ENCODE measurements around the gene ZCCHC9.

DNA sequence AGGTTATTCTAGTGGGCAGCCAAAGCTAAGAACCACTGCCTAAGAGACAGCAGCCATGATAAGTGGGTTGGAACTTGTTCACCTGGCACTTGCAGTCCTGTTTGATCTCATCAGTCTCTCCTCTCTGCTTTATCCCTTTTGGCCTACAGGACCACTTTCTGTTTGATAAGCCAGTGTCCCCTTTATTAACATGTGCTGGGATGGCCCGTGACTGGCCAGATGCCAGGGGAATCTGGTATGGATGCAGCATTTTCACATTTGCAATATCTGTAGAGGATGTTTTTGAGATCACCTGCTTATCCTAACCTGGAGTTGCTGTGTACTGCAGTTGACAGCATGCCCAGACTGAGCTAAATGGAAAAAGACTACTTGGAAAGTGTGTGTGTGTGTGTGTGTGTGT is 44.6 kb upstream of the ZCCHC9 start:
- no peak for TF ChIP-seq EZH2phosphoT487 (IDR thresholded peaks at IDR 0.05; ENCODE audit: borderline replicate concordance, low read depth, low read length)
- TF ChIP-seq, protein P1, sequence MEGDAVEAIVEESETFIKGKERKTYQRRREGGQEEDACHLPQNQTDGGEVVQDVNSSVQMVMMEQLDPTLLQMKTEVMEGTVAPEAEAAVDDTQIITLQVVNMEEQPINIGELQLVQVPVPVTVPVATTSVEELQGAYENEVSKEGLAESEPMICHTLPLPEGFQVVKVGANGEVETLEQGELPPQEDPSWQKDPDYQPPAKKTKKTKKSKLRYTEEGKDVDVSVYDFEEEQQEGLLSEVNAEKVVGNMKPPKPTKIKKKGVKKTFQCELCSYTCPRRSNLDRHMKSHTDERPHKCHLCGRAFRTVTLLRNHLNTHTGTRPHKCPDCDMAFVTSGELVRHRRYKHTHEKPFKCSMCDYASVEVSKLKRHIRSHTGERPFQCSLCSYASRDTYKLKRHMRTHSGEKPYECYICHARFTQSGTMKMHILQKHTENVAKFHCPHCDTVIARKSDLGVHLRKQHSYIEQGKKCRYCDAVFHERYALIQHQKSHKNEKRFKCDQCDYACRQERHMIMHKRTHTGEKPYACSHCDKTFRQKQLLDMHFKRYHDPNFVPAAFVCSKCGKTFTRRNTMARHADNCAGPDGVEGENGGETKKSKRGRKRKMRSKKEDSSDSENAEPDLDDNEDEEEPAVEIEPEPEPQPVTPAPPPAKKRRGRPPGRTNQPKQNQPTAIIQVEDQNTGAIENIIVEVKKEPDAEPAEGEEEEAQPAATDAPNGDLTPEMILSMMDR (conservative IDR thresholded peaks at IDR 0.05; ENCODE audit: low read length), result no peak
